CD1c-positive myeloid dendritic cell (primary cell): Measurements from ENCODE around the gene SH2B2.
A peak's percentile ranks its signal among the peaks of the same experiment; 100 is the strongest.
"Not testable (repeated sequence)": the region's sequence is repeated elsewhere in the genome, so short reads cannot be mapped to it uniquely, and the experiment has no call there.

Source experiments
- DNase-seq: peaks from one replicate; pipeline ENCODE4 v3.0.0-alpha.2; 2016; ENCODE audit errors: extremely low spot score

The SH2B2 gene

DNA sequence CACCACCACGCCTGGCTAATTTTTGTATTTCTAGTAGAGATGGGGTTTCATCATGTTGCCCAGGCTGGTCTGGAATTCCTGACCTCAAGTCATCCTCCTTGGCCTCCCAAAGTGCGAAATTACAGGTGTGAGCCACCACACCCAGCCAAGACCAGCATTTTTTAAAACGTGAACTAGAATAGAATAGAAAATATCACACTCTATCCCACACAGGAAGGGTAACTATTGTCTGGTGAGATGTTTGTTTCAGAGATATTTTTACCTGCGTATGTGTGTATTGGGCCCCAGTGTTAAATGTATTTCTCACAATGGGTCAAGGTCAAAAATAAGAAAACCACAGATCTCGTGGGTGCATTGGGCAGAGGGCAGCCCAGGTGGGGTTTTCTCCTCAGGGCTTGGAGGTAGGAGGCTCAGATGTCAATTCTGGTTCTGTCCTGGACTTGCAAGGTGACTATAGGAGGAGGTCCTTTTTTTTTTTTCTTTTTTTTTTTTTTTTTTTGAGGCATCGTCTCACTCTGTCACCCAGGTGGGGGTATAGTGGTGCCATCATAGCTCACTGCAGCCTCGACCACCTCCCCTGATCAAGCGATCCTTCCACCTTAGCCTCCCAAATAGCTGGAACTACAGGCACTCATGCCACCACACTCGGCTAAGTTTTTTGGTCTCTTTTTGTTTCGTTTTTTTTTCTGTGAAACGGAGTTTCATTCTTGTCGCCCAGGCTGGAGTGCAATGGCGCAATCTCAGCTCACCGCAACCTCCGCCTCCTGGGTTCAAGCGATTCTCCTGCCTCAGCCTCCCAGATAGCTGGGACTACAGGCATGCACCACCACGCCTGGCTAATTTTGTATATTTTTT, 19.0 kb downstream of the SH2B2 start:
- DNase-seq, result no peak

DNA sequence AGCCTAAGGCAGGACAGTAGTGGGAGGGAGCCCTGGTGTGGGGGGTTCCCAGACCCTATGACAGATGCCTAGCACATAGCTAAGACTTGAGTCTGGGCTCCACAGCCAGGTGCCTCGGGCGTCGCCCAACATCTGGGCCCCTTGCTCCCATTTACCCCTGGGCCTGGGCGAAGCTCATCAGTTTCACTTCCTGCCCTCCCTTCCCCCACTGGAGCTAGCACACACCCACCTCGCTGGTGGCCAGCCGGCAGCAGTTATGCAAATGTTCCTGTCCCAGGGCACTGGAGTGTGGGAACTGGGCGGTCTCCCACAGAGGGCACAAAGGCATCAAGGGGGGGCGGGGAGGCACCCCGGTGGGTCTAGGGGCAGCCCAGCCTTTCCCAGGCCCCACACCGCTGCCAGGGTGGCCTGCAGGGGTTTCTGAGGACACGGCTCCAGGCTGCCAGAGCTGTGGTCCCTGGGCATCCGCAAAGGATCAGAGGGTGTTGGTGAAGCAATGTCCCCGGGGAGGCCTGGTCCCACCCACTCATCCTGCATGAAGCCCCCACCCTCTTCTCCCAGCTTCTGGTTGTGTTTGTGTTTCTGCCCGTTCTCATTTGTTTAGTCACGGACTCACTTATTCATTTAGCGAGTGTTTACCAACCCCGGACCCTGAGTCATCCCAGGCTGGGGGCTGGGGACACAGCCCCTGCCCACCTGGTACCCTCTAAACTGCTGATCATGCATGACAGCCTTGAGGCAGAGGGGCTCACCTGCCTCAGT, 20.4 kb downstream of the SH2B2 start:
- DNase-seq, result peak; percentile 78

DNA sequence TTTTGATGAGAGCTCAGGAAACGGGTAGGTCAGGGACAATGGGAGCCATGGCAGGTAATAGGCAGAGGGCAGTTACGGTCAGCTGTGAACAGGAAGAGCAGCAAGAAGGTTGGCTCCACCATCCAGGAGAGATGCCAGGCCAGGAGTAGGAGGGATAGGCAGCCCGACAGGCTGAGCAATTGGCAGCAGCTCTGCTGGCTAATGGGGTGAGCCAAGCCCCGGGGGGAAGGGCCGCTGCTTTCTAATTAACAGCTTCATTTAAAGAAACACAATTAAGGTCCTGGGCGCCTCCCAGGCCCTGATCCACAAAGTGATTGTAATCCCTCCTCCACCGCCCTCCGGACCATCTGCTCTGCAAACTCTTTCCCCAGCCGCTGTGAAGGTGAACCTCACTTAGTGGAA, 23.7 kb downstream of the SH2B2 start:
- DNase-seq, result no peak

DNA sequence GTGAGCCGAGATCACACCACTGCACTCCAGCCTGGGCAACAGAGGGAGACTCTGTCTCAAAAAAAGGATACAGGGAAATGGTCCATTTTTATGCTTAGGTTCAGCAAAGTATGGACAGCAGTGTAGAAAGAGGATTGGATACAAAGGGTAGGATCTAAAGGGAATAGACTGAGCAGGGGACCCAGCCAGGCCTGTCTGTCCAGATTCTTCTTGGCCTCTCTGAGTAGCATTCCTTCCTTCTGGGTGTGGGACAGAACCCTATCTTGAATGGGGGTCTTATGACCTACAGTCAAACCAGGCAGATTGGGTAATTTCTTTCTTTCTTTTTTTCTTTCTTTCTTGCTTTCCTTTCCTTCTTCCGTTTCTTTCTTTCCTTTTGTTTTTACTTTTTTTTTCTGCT, 25.6 kb downstream of the SH2B2 start:
- DNase-seq, result no peak

DNA sequence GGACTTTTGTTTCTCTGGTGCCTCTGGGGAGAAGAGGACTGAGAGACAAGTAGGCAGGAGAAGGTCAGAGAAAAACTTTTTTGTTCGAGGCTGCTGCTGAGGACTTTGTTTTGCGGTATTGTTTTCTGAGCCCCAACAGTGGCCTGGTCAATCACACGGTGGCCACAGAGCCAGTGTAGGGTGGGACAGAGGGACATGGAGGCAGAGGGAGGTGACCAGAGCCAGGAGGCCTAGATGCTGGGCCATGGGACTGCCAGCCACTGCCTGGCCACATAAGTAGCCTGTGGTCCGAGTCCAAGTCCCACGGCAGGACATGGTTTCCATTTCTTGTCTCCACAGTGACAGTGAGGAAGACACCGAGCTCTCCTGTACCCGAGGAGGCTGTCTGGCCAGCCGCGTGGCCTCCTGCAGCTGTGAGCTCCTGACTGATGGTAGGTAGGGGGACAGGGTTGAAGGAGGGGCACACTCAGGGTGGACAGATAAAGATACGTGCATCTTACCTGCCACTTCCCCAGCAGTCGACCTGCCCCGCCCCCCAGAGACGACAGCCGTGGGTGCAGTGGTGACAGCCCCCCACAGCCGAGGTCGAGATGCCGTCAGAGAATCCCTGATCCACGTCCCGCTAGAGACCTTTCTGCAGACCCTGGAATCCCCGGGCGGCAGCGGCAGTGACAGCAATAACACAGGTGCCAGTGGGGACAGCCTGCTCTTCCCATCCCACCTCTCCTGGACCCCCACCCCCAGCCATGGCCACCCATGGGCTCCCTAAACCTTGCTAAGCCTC, 27.5 kb downstream of the SH2B2 start:
- DNase-seq, result no peak

DNA sequence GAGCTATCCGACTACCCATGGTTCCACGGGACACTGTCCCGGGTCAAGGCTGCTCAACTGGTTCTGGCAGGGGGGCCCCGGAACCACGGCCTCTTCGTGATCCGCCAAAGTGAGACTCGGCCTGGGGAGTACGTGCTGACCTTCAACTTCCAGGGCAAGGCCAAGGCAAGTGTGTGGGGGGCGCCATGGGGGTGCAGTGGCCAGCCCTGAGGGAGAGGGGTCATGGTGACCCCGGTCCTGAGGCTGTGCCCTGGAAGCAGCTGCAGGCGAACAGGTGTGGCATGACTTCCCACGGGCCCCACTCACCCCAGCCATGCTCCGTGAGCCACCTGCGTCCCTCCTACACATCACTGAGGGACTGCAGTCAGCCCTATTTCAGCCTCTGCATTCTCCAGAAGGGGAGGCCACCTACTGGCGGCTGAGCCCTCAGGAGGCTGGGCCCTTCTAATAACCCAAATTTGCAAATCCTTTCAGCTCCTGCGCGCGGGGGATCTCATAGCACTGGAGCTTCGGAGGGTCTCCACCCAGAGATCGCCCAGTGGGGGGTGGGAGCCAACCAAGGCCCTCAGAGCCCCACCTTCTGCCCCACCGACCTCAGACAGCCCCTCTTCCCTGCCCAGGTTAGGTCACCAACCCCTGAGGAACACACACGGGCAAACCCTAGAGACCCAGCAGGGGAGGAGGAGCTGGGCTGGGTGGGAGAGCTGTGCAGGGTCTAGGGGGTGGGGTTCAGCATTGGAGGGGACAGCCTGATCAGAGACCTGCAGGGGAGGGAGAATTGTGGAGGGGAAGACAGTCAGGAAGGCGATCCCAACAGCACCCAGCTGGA, 30.8 kb downstream of the SH2B2 start:
- DNase-seq, result no peak

DNA sequence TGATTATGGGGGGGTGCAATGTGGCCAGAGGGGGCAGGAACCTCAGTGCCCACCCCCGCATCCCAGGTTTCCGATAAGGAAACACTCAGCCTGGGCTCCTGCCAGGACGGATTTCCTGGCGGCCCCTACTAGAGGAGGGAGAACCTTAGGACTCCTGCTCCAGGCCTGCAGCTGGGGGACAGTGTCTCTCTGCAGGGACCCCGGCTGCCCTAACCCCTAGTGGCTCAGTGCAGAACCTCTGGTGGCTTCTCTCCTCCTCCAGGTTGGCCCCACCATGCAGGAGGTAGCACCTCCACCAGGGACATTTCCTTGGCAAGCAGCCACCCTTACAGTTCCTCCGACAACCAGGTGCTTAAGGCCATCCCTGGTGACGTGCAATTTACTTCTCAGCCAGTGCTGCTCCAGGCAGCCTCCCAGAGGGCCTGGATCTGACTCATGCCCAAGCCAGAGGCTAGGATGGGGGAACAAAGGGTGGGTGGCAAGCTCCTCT, 31.9 kb downstream of the SH2B2 start:
- no peak for DNase-seq

DNA sequence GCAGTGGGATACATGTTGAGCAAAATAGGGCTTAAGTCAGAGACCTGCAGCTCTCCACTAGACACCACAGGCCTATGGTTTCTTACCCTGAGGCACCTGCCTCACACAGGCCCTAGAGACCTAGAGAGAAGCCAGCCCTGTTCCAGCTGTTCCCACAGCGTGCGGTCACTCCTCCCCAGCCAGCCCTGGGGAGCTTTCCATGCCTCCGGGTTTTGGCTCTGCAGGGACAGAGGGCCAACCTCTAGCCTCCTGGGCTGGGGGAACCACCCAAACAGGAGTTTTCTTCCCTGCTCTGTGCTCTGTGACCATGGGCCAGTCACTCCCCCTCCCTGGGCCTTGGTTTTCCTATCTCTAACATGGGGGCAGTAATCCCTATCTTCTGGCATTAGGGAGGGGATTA, 33.0 kb downstream of the SH2B2 start:
- no peak for DNase-seq

DNA sequence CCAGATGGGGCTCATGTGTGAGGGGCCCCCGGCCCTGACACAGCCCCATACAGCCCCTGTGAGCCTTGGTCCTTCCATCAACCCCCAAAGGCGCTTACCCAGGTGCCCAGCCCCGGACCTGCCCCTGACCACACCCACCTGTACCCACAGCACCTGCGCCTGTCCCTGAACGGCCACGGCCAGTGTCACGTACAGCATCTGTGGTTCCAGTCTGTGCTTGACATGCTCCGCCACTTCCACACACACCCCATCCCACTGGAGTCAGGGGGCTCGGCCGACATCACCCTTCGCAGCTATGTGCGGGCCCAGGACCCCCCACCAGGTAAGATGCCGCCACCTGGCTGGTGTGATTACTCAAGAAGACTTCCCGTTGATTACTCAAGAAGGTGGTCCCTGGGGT, 33.5 kb downstream of the SH2B2 start:
- no peak for DNase-seq

DNA sequence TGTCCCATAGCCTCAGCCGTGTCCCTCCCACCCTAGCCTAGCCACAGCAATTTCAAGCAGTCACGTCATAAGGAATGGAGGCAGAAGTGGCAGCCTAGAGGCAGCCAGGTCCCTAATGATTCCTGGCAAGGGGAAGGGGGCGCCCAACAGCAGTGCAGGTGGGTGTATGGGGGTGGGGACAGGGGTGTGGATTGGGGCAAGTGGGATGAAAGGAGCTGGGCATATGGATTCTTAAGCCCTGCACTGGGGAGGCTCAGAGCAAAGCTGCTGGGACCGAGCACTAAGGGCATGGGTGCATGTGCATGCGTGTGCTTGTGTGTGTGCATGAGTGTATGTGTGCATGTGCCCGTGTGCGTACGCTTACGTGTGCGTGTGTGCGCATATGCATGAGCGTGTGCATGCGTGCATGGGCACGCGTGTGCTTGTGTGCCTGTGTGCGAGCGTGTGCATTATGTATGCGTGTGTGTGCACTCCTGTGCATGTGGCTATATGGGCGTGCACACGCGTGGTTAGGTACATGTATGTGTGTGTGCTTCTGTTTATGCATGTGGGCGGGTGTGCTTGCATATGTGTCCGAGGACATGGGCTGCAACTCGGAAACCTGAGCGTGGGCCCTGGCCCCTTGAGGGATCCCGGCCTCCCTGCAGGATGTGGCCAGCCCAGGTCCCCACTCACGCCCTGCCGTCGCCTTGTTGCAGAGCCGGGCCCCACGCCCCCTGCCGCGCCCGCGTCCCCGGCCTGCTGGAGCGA, 34.1 kb downstream of the SH2B2 start:
- DNase-seq, result no peak

DNA sequence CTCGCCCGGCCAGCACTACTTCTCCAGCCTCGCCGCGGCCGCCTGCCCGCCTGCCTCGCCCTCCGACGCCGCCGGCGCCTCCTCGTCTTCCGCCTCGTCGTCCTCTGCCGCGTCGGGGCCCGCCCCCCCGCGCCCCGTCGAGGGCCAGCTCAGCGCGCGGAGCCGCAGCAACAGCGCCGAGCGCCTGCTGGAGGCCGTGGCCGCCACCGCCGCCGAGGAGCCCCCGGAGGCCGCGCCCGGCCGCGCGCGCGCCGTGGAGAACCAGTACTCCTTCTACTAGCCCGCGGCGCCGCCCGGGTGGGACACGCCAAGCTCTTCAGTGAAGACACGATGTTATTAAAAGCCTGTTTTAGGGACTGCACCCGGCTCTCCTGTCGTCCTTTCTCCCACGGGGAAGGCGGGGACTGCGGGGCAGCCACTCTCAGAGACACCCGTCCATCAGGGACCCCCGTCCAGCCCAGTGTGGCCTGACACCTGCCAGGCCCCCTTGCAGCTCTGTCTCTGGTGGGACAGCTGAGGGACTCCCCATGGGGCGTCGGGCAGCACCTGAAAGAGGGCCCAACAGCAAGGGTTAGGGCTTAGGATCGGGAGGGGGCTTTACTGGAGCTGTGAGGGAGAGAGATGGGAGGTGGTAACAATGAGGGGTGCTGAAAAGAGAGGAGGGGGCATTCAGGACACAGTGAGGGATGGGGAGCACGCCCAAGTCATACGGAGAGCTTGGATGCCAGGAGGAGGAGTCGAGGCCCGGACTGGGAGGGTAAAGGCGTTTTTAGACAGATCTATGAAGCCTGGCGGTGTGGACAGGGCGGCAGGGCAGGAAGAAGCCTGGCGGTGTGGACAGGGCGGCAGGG, 34.9 kb downstream of the SH2B2 start:
- peak; percentile 10 for DNase-seq

DNA sequence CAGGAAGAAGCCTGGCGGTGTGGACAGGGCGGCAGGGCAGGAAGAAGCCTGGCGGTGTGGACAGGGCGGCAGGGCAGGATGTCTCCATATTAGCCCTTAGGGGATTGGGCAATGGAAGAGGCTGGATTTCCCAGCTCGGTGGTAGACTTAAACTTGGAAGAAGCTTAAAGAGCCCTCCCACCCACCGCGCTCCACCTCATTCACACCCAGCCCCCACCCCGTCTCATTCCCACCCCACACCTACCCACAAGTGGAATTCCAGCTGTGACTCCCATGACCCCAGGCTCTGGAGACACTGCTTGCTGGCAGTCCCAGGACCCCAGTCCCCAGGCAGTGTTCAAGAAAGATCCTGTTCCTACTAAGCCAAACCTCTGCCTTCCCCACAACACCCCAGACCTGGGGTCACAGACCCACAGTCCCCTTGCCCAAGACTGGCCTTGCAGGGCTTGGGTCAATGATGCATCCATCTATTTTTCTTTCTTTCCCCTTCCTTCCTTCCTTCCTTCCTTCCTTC, 35.6 kb downstream of the SH2B2 start:
- DNase-seq, result no peak

DNA sequence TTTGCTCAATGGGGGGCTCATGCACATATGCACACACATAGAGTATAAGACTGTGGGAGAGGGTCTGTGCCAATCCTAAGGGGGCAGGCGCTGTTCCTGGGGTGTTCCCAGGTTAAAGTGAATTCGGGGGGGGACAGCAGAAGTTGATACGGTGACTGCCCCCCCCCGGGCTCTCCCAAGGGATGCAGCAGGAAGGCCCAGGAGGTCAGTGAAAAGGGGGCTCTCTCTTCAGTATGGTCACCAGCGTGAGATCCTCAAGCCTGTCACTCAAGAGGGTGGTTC, 37.2 kb downstream of the SH2B2 start:
- DNase-seq, result no peak

DNA sequence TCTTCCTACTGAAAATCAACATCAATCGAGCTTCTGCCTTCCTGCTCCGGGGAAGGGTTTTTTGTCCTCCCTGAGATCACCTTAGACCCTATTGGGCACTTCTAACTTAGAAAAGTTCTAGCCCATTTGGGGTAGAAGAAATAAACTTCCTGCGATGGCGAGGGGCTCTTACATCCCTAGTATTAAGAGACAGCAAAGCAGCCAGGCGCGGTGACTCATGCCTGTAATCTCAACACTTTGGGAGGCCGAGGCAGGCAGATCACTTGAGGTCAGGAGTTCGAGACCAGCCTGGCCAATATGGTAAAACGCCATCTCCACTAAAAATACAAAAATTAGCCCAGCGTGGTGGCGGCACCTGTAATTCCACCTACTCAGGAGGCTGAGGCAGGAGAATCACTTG, 38.4 kb downstream of the SH2B2 start:
- DNase-seq, result not testable (repeated sequence)

DNA sequence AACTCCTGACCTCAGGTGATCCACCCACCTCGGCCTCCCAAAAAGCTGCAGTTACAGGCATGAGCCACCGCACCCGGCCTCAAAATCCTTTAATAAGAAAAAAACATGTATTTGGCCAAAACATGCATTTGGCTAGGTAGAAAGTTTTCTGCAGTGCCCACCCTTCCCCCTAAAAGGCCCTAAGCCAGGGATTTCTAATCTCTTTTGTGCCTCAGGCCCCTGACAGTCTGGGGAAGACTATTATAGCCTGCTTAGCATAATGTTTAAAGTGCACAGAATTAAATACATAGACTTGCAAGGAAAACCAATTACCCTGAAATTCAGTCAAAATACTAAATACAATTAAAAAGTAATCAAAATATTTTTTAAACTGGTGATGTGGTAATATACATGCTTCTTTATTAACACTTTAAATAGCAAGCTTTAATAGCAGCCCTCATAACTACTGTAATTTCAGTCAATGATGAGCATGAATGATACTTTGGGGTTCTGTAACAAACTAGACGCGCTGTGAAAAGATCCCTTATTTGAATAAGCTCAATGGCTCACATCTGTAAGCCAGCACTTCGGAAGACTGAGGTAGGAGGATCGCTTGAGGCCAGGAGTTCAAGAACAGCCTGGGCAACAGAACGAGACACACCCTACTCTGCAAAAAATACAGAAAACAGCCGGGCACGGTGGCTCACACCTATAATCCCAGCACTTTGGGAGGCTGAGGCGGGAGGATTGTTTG, 39.7 kb downstream of the SH2B2 start:
- no peak for DNase-seq

DNA sequence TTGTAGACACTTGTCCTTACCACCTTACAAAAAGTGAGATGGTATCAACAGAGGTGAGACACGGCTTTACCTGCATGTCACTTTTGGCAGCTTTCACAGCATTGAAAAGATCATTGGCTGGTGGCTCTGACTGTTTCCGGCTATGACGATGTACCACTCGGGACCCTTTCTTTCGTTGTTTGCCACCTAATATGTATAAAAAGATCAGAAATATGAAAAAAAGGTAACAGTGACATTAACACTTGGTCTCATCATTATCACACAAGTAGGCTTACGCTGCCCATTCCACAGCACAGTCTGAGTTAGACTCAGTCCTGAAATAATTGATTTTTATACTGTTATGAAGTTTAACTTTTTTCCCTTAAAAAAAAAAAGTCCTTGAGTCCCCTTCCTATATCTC, 40.5 kb downstream of the SH2B2 start:
- not testable (repeated sequence) for DNase-seq

DNA sequence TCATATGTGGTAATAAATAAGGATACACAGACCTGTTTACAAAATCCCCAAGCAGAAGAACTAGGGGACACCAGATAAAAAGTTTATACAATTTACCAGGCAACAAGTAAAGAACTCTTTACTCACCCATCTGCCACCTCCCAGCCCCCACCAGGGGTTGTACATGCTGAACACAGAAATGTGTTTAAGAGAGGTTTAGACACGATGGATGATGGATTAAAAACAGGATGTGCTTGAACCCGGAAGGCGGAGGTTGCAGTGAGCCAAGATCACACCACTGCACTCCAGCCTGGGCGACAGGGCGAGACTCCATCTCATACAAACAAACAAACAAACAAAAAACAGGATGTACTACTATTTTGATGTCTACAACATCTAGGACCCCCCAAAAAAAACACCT, 42.2 kb downstream of the SH2B2 start:
- not testable (repeated sequence) for DNase-seq

DNA sequence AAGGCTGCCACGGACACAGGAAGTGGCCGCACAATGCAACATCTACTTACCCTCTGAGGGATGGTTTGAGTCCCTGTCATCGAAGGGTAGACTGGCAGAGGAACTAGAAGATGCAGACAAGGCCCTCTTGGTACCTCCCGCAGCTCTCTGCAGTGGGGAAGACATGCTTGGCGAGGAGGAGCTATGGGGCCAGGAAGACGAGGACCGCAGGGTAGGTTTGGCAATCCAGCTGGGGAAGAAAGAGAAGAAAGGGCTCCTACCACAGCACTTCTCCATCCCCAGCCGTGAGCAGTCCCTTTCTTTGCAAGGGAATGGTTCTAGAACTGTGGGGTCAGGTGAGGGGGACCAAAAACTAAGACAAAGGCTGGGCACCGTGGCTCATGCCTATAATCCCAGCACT, 42.7 kb downstream of the SH2B2 start:
- DNase-seq, result not testable (repeated sequence)
